Measurements from ENCODE around the gene GDF15. TPM values are rescaled to one million over a fixed set of nuclear protein-coding genes. Genes with fewer than 3 reads are reported as not detected.
"Not testable (repeated sequence)": the region's sequence is repeated elsewhere in the genome, so short reads cannot be mapped to it uniquely, and the experiment has no call there.

The GDF15 gene
- total RNA-seq, 1 experiment from 2014 or later, result not detected

GRCh38 chr19:18368504-18369222 lies 17.3 kb upstream of the GDF15 start:
- H3K4me2 ChIP-seq (ENCODE audit: low read depth, low read length, poor library complexity, severe bottlenecking), result no peak overlapping the region
- H3K36me3 ChIP-seq (ENCODE audit: insufficient read depth, low read length), result no peaks in the 10 kb centered on the region
- H3K9me3 ChIP-seq (ENCODE audit: low read length), result no peaks in the 10 kb centered on the region
- no peaks in the 10 kb centered on the region for H4K20me1 ChIP-seq (ENCODE audit: insufficient read depth, low read depth, low read length)
- no peaks in the 10 kb centered on the region for H3K9me2 ChIP-seq (replicated peaks; ENCODE audit: insufficient read depth, low read length)
- no peaks in the 10 kb centered on the region for H3K4me1 ChIP-seq (ENCODE audit: low read length)
- DNase-seq, result no peak
- H3K27me3 ChIP-seq (ENCODE audit: low read length), result no peaks in the 10 kb centered on the region
- H3K9ac ChIP-seq (ENCODE audit: low read length), result no peak overlapping the region
- no peaks in the 10 kb centered on the region for H3K79me2 ChIP-seq (ENCODE audit: low read length)
- no peak overlapping the region for H3K4me3 ChIP-seq (ENCODE audit: low read length)
- no peak overlapping the region for H3K27ac ChIP-seq (ENCODE audit: low read length)
- no peak overlapping the region for H2AFZ ChIP-seq (ENCODE audit: low read length)

- Histone ChIP-seq H3K9ac (ENCODE audit: low read length) (no peak overlapping the region), H2AFZ (ENCODE audit: low read length) (no peak overlapping the region), H3K79me2 (ENCODE audit: low read length) (no peaks in the 10 kb centered on the region), H4K20me1 (ENCODE audit: insufficient read depth, low read depth, low read length) (no peaks in the 10 kb centered on the region), H3K4me2 (ENCODE audit: low read depth, low read length, poor library complexity, severe bottlenecking) (no peak overlapping the region), H3K4me3 (ENCODE audit: low read length) (no peak overlapping the region), H3K9me3 (ENCODE audit: low read length) (no peaks in the 10 kb centered on the region), H3K27me3 (ENCODE audit: low read length) (no peaks in the 10 kb centered on the region), H3K27ac (ENCODE audit: low read length) (no peak overlapping the region), H3K36me3 (ENCODE audit: insufficient read depth, low read length) (no peaks in the 10 kb centered on the region), H3K9me2 (replicated peaks; ENCODE audit: insufficient read depth, low read length) (no peaks in the 10 kb centered on the region), H3K4me1 (ENCODE audit: low read length) (peaks cover 5% of the 10 kb centered on the region)
- no peak for DNase-seq
These were observed 12.5 kb upstream of the GDF15 start for GRCh38 chr19:18373407-18373891.

DNA sequence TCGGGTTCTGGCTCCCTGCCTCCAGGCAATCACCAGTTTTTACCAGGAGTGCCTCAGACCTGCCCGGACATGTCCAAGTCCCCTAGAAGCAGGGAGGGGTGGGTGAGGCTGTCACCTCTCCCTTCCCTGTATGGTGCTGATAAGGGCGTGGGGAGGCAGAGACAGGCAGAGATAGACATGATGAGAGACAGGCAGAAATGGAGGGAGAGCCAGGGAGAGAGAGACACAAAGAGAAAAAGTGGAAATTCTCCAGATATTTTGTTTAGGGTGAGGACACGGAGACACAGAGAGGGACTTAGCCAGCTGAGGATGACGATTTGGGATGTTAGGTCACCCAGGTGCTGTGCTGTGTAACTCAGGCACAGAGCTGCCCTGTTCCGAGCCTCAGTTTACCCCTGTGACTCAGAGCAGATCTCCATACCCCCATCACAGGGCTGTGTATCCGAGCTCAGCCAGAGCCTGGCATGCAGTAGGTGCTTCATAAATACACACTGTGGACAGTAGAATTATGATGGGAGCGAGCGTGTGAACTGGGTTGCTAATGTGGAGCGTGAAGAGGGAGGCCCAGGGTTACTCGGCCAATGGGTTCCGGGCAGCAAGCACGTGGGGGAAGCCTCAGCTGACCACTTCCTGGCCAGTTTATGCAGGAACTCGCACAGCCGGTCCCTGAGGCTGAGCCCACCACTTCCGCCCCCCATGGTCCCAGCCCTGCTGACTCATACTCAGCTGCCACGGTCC lies 11.9 kb upstream of the GDF15 start:
- H3K79me2 ChIP-seq (ENCODE audit: low read length), result no peaks in the 10 kb centered on the region
- peaks cover 5% of the 10 kb centered on the region for H3K4me1 ChIP-seq (ENCODE audit: low read length)
- no peak overlapping the region for H3K4me3 ChIP-seq (ENCODE audit: low read length)
- peak overlapping the region; percentile 20; the same call in 1 of the 2 replicates for H3K9ac ChIP-seq (ENCODE audit: low read length)
- no peaks in the 10 kb centered on the region for H3K36me3 ChIP-seq (ENCODE audit: insufficient read depth, low read length)
- no peaks in the 10 kb centered on the region for H3K27me3 ChIP-seq (ENCODE audit: low read length)
- peak; percentile 49 for DNase-seq
- H3K4me2 ChIP-seq (ENCODE audit: low read depth, low read length, poor library complexity, severe bottlenecking), result no peak overlapping the region
- no peaks in the 10 kb centered on the region for H3K9me2 ChIP-seq (replicated peaks; ENCODE audit: insufficient read depth, low read length)
- H3K27ac ChIP-seq (ENCODE audit: low read length), result no peak overlapping the region
- H4K20me1 ChIP-seq (ENCODE audit: insufficient read depth, low read depth, low read length), result no peaks in the 10 kb centered on the region
- H3K9me3 ChIP-seq (ENCODE audit: low read length), result no peaks in the 10 kb centered on the region
- H2AFZ ChIP-seq (ENCODE audit: low read length), result no peak overlapping the region

GRCh38 chr19:18377026-18377425 lies 8.9 kb upstream of the GDF15 start:
- Histone ChIP-seq H3K4me1 (ENCODE audit: low read length) (peaks cover 5% of the 10 kb centered on the region), H3K9me3 (ENCODE audit: low read length) (no peaks in the 10 kb centered on the region), H3K36me3 (ENCODE audit: insufficient read depth, low read length) (no peaks in the 10 kb centered on the region), H3K27me3 (ENCODE audit: low read length) (no peaks in the 10 kb centered on the region), H3K4me2 (ENCODE audit: low read depth, low read length, poor library complexity, severe bottlenecking) (no peak overlapping the region), H3K9me2 (replicated peaks; ENCODE audit: insufficient read depth, low read length) (no peaks in the 10 kb centered on the region), H3K9ac (ENCODE audit: low read length) (no peak overlapping the region), H4K20me1 (ENCODE audit: insufficient read depth, low read depth, low read length) (no peaks in the 10 kb centered on the region), H3K79me2 (ENCODE audit: low read length) (no peaks in the 10 kb centered on the region), H3K27ac (ENCODE audit: low read length) (no peak overlapping the region), H2AFZ (ENCODE audit: low read length) (no peak overlapping the region), H3K4me3 (ENCODE audit: low read length) (no peak overlapping the region)
- DNase-seq, result no peak

DNA sequence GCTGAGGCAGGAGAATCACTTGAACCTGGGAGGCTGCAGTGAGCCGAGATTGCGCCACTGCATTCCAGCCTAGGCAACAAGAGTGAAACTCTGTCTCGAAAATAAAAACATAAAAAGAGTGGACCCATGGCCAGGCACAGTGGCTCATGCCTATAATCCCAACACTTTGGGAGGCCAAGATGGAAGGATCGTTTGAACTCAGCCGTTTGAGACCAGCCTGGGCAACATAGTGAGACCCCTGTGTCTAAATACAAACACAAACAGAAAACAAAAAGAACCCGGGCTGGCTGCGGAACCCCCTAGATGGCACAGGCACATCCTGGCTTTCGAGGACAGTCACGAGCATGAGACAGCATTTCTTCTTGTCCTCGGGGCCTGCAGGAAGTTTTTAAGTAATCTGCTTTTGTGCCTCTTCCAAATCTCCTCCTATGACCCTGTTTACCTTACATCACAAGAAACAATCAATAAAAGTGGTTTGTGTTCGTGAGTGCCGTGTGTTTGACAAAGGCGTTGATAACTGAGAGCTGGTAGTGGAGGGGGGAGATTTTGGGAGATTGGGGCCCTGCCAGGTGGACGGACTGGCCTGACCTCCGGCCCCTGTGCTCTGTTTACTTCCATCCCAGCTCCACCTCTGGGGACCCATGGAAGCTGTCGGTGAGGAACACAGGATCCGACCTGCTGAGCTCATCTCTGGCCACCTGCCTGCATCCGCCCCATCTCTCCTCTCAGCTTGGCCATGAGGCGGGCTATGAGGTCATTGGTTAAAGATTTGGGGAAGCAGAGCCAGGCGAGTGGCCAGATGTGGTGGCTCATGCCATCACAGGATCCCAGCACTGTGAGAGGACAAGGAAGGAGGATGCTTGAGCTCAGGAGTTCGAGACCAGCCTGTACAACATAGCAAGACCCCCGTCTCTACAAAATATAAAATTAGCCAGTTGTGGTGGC lies 5.9 kb upstream of the GDF15 start:
- no peaks in the 10 kb centered on the region for H3K79me2 ChIP-seq (ENCODE audit: low read length)
- H3K4me1 ChIP-seq (ENCODE audit: low read length), result no peaks in the 10 kb centered on the region
- no peaks in the 10 kb centered on the region for H3K9me3 ChIP-seq (ENCODE audit: low read length)
- no peaks in the 10 kb centered on the region for H3K27me3 ChIP-seq (ENCODE audit: low read length)
- no peak for DNase-seq
- H4K20me1 ChIP-seq (ENCODE audit: insufficient read depth, low read depth, low read length), result no peaks in the 10 kb centered on the region
- H3K36me3 ChIP-seq (ENCODE audit: insufficient read depth, low read length), result no peaks in the 10 kb centered on the region
- no peak overlapping the region for H2AFZ ChIP-seq (ENCODE audit: low read length)
- no peaks in the 10 kb centered on the region for H3K9me2 ChIP-seq (replicated peaks; ENCODE audit: insufficient read depth, low read length)
- no peak overlapping the region for H3K27ac ChIP-seq (ENCODE audit: low read length)
- no peak overlapping the region for H3K4me3 ChIP-seq (ENCODE audit: low read length)
- no peak overlapping the region for H3K9ac ChIP-seq (ENCODE audit: low read length)
- H3K4me2 ChIP-seq (ENCODE audit: low read depth, low read length, poor library complexity, severe bottlenecking), result no peak overlapping the region

DNA sequence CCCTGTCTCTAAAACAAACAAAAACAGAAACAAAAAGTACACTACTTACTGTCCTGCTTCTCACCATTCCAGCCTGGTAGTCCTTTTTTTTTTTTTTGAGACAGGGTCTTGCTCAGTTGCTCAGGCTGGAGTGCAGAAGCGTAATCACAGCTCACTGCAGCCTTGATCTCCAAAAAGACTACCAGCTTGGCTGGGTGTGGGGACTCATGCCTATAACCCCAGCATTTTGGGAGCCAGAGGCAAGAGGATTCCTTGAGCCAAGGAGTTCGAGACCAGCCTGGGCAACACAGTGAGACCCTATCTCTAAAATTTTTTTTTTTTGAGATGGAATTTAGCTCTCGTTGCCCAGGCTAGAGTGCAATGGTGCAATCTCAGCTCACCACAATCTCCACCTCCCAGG lies 5.1 kb upstream of the GDF15 start:
- no peaks in the 10 kb centered on the region for H3K9me2 ChIP-seq (replicated peaks; ENCODE audit: insufficient read depth, low read length)
- no peak overlapping the region for H2AFZ ChIP-seq (ENCODE audit: low read length)
- no peak overlapping the region for H3K4me2 ChIP-seq (ENCODE audit: low read depth, low read length, poor library complexity, severe bottlenecking)
- no peaks in the 10 kb centered on the region for H4K20me1 ChIP-seq (ENCODE audit: insufficient read depth, low read depth, low read length)
- no peaks in the 10 kb centered on the region for H3K4me1 ChIP-seq (ENCODE audit: low read length)
- no peak overlapping the region for H3K9ac ChIP-seq (ENCODE audit: low read length)
- no peak overlapping the region for H3K27ac ChIP-seq (ENCODE audit: low read length)
- H3K4me3 ChIP-seq (ENCODE audit: low read length), result no peak overlapping the region
- H3K36me3 ChIP-seq (ENCODE audit: insufficient read depth, low read length), result no peaks in the 10 kb centered on the region
- no peaks in the 10 kb centered on the region for H3K27me3 ChIP-seq (ENCODE audit: low read length)
- H3K79me2 ChIP-seq (ENCODE audit: low read length), result no peaks in the 10 kb centered on the region
- H3K9me3 ChIP-seq (ENCODE audit: low read length), result no peaks in the 10 kb centered on the region
- DNase-seq, result no peak

GRCh38 chr19:18383622-18384021 lies 2.3 kb upstream of the GDF15 start:
- not testable (repeated sequence) for H3K27me3 ChIP-seq (ENCODE audit: low read length); H3K4me3 ChIP-seq (ENCODE audit: low read length); H2AFZ ChIP-seq (ENCODE audit: low read length); H3K4me2 ChIP-seq (ENCODE audit: low read depth, low read length, poor library complexity, severe bottlenecking); H3K9me3 ChIP-seq (ENCODE audit: low read length); H3K27ac ChIP-seq (ENCODE audit: low read length); H3K9me2 ChIP-seq (replicated peaks; ENCODE audit: insufficient read depth, low read length); H3K36me3 ChIP-seq (ENCODE audit: insufficient read depth, low read length); H4K20me1 ChIP-seq (ENCODE audit: insufficient read depth, low read depth, low read length); H3K4me1 ChIP-seq (ENCODE audit: low read length); DNase-seq; H3K9ac ChIP-seq (ENCODE audit: low read length); H3K79me2 ChIP-seq (ENCODE audit: low read length)

DNA sequence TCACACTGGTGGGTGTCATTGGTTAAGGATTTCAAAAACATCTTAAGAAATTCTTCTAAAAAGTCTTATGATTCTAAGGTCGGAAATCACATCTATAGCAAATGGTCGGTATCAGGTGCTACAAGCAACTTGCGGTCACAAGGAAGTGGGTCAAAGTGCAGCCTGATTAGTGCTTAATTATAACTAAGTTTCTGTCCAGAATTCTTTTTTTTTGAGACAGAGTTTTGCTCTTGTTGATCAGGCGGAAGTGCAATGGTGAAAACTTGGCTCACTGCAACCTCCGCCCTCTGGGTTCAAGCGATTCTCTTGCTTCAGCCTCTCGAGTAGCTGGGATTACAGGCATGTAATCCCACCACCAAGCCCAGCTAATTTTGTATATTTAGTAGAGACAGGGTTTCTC lies 1.2 kb upstream of the GDF15 start:
- peaks cover 7% of the 10 kb centered on the region for H3K4me1 ChIP-seq (ENCODE audit: low read length)
- H3K36me3 ChIP-seq (ENCODE audit: insufficient read depth, low read length), result no peaks in the 10 kb centered on the region
- no peak overlapping the region for H3K27ac ChIP-seq (ENCODE audit: low read length)
- H3K4me3 ChIP-seq (ENCODE audit: low read length), result no peak overlapping the region
- H4K20me1 ChIP-seq (ENCODE audit: insufficient read depth, low read depth, low read length), result no peaks in the 10 kb centered on the region
- no peaks in the 10 kb centered on the region for H3K9me2 ChIP-seq (replicated peaks; ENCODE audit: insufficient read depth, low read length)
- no peaks in the 10 kb centered on the region for H3K9me3 ChIP-seq (ENCODE audit: low read length)
- H3K4me2 ChIP-seq (ENCODE audit: low read depth, low read length, poor library complexity, severe bottlenecking), result no peak overlapping the region
- H3K9ac ChIP-seq (ENCODE audit: low read length), result no peak overlapping the region
- H2AFZ ChIP-seq (ENCODE audit: low read length), result no peak overlapping the region
- H3K79me2 ChIP-seq (ENCODE audit: low read length), result no peaks in the 10 kb centered on the region
- no peaks in the 10 kb centered on the region; the same call in 1 of the 2 replicates for H3K27me3 ChIP-seq (ENCODE audit: low read length)
- no peak for DNase-seq

Measured in Karpas-422 (cell line).